GM06990 (cell line): ENCODE results near the gene FOLR1.
"Not testable (repeated sequence)": the region's sequence is repeated elsewhere in the genome, so short reads cannot be mapped to it uniquely, and the experiment has no call there.

Experiments
- DNase-seq: peaks from one replicate; pipeline ENCODE4 v3.0.0-alpha.2; 2011; ENCODE audit not compliant: insufficient read length; ENCODE audit errors: extremely low read depth
- H3K27me3 ChIP-seq: replicated peaks from 2 replicates; pipeline ENCODE4 v1.6.0; 2011; ENCODE audit warnings: low read length; ENCODE audit not compliant: control insufficient read depth, insufficient read depth
- H3K36me3 ChIP-seq: 2 replicates; pipeline ENCODE4 v1.5.1; 2011; ENCODE audit warnings: low read length; ENCODE audit not compliant: control insufficient read depth, insufficient read depth
- H3K4me3 ChIP-seq: replicated peaks from 2 replicates; pipeline ENCODE4 v1.5.1; 2011; ENCODE audit warnings: low read depth, mild to moderate bottlenecking, control low read depth, low read length
- TF ChIP-seq, protein P1 (sequence below): IDR thresholded peaks from 2 replicates; pipeline ENCODE4 v1.5.1; 2011; ENCODE audit warnings: low read length, control low read depth, mild to moderate bottlenecking, inconsistent platforms; ENCODE audit not compliant: insufficient read depth, poor library complexity, severe bottlenecking

The FOLR1 gene

DNA sequence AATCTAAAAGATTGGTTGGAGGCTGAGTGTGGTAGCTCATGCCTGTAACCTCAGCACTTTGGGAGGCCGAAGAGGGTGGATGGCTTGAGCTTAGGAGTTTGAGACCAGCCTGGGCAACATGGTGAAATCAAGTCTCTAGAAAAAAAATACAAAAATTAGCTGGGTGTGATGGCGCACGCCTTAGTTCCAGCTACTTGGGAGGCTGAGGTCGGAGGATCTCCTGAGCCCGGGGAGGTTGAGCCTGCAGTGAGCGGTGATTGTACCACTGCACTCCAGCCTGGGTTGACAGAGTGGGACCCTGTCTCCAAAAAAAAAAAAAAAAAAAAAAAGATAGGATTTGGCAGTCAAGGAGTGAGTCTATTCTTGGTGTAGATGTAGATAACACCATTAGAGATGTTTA, 10.6 kb downstream of the FOLR1 start:
- H3K36me3 ChIP-seq = no peaks in the 10 kb centered on the region
- DNase-seq = no peak
- no peak overlapping the region for H3K4me3 ChIP-seq
- no peaks in the 10 kb centered on the region for H3K27me3 ChIP-seq
- TF ChIP-seq, protein P1, sequence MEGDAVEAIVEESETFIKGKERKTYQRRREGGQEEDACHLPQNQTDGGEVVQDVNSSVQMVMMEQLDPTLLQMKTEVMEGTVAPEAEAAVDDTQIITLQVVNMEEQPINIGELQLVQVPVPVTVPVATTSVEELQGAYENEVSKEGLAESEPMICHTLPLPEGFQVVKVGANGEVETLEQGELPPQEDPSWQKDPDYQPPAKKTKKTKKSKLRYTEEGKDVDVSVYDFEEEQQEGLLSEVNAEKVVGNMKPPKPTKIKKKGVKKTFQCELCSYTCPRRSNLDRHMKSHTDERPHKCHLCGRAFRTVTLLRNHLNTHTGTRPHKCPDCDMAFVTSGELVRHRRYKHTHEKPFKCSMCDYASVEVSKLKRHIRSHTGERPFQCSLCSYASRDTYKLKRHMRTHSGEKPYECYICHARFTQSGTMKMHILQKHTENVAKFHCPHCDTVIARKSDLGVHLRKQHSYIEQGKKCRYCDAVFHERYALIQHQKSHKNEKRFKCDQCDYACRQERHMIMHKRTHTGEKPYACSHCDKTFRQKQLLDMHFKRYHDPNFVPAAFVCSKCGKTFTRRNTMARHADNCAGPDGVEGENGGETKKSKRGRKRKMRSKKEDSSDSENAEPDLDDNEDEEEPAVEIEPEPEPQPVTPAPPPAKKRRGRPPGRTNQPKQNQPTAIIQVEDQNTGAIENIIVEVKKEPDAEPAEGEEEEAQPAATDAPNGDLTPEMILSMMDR = no peak

DNA sequence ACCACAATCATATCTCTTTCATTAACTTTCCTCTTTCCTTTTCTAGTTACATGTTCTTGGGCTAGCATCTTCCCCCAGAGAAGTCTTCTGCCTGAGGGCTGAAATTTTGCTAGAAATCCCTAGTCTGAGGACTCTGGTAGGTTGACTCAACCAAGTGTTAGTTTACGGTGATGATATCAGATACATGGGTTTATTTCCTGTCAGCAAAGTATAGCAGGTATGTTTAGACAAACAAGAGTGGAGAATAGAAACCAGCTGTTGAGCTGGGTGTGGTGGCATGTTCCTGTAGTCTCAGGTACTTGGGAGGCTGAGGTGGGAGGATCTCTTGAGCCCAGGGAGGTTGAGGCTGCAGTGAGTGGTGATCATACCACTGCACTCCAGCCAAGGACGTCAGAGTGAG, 11.2 kb downstream of the FOLR1 start:
- Histone ChIP-seq H3K36me3 (no peaks in the 10 kb centered on the region), H3K4me3 (no peak overlapping the region), H3K27me3 (no peaks in the 10 kb centered on the region)
- TF ChIP-seq, protein P1 = no peak
- DNase-seq = no peak

DNA sequence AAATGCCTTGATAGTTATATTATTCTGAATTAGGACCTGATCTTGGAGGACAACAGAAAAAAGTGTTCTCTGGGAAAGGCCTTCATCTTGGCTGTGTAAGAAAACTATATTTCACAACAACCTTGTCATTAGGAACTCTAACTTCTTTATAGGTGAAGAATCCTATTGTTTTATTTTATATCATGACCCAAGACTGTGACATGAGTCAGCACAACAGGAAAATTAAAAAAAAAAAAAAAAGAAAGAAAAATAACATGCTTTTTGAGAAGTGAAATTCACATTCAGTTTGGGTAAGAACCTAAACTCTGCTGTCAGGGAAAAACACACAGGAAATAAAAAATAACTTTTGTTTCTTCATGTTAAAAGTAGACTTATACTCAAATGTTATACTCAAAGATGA, 12.9 kb downstream of the FOLR1 start:
- TF ChIP-seq, protein P1 = no peak
- Histone ChIP-seq H3K27me3 (no peaks in the 10 kb centered on the region; the same call in 1 of the 2 replicates), H3K4me3 (no peak overlapping the region), H3K36me3 (no peaks in the 10 kb centered on the region)
- no peak for DNase-seq

DNA sequence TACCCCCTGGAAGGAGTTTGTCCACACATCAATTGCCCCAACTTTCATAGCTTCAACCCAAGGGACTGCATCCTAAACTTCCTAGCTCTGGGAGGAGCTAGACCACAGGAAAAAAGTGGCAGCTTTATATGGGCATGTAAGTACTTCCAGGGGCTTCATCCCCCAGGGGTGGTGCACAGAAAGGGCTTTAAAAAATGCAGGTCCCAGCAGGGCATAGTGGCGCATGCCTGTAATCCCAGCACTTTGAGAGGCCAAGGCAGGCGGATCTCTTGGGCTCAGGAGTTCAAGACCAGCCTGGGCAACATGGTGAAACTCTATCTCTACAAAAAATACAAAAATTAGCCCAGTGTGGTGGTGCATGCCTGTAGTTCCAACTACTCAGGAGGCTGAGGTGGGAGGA, 14.9 kb downstream of the FOLR1 start:
- not testable (repeated sequence) for H3K27me3 ChIP-seq, H3K4me3 ChIP-seq, DNase-seq, H3K36me3 ChIP-seq

DNA sequence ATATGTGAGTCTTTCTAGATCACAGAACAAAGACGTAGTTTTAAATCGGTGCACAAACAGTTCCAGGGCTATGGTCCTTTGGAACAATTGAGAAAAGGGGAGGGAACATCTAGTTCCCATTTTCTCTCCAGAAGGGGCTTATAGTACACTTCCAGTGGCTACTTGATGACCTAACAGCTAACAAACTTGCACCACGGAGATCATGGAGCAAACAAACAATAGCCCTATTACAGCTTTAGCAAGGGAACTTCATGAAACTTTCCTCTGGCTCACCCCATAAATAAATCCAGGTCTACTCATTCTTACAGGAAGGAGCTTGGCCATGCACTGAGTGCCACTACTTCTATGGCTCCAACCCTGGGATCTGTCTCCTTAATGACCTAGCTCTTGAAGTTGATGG, 16.3 kb downstream of the FOLR1 start:
- DNase-seq = no peak
- H3K4me3 ChIP-seq = no peak overlapping the region
- H3K27me3 ChIP-seq = no peaks in the 10 kb centered on the region; the same call in 1 of the 2 replicates
- H3K36me3 ChIP-seq = no peaks in the 10 kb centered on the region
- TF ChIP-seq, protein P1 = no peak

DNA sequence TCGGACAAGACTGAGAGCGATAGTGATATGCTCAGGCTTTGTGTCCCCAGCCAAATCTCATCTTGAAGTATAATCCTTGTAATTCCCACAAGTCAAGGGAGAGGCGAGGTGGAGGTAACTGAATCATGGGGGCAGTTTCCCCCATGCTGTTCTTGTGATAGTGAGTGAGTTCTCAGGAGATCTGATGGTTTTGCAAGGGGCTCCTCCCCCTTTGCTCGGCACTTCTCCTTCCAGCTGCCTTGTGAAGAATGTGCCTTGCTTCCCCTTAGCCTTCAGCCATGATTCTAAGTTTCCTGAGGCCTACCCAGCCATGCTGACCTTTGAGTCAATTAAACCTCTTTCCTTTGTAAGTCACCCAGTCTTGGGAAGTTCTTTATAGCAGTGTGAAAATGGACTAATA, 17.2 kb downstream of the FOLR1 start:
- H3K27me3 ChIP-seq = no peaks in the 10 kb centered on the region; the same call in 1 of the 2 replicates
- TF ChIP-seq, protein P1 = no peak
- no peak for DNase-seq
- no peak overlapping the region for H3K4me3 ChIP-seq
- H3K36me3 ChIP-seq = no peaks in the 10 kb centered on the region
